GM12891 (cell line): ENCODE results near the gene SRL.

Experiments used
- PAX5 ChIP-seq: IDR thresholded peaks from 2 replicates; pipeline ENCODE4 v1.6.1; 2011; ENCODE audit warnings: low read length, moderate library complexity, mild to moderate bottlenecking; ENCODE audit not compliant: insufficient read depth, severe bottlenecking
- POLR2A ChIP-seq: IDR thresholded peaks from 2 replicates; pipeline ENCODE4 v1.6.1; 2011; ENCODE audit warnings: low read depth, low read length, control low read depth
- POLR2AphosphoS5 ChIP-seq: IDR thresholded peaks from 2 replicates; pipeline ENCODE4 v1.6.1; 2011; ENCODE audit warnings: low read depth, low read length, control low read depth
- POU2F2 ChIP-seq: IDR thresholded peaks from 2 replicates; pipeline ENCODE4 v1.6.1; 2011; ENCODE audit warnings: low read depth, mild to moderate bottlenecking, control low read depth, low read length, moderate library complexity
- TAF1 ChIP-seq: IDR thresholded peaks from 2 replicates; pipeline ENCODE4 v1.6.1; 2011; ENCODE audit warnings: low read depth, low read length, control low read depth

DNA sequence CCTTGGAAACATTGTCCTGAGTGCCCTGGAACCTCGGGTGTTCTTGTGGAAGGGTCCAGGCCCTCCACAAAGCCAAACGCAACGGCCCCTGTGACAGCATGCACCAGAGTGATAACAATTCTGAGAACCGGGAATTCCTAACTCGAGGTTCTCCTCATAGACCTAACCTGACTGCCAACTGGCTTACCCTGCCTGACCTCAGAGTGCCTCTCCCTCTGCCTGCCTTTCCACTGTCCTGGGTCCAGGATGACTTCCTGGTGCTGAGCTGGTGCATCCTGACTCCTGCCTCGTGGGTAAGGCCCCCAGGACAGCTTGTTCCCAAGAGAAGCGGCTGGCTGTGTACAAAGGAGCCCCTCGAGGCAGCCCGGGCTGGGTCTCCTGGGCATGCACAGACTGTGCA is 51.8 kb downstream of the SRL start:
- TF ChIP-seq POLR2A = no peak
- TF ChIP-seq POLR2AphosphoS5 = no peak
- TF ChIP-seq TAF1 = no peak
- TF ChIP-seq POU2F2 = no peak
- TF ChIP-seq PAX5 = no peak
